SIG-M5 (cell line): ENCODE measurements around the gene PTPN2.
"Not testable (repeated sequence)": the region's sequence is repeated elsewhere in the genome, so short reads cannot be mapped to it uniquely, and the experiment has no call there.

Experiments
- DNase-seq: peaks from one replicate; lab custom pipeline; 2025; lab: John Stamatoyannopoulos, UW

The PTPN2 gene

DNA sequence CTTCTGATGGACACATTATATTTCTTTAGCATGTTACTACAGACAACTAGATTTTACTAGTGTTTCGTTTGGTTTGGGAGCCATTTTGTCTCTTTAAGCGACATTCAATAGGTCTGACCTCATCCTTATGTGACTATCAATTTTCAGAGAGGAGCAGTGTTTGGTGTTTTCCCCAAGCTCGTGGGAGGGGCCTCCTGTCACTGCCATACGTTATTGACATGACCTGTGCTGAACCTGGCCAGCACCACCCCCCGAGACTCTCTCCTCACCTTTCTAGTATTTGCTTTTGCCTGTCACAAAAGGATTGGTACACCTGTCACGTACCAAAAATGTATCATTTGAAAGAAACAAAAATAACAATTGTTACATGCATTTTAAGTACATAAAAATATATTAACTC lies 111.9 kb downstream of the PTPN2 start:
- no peak for DNase-seq

DNA sequence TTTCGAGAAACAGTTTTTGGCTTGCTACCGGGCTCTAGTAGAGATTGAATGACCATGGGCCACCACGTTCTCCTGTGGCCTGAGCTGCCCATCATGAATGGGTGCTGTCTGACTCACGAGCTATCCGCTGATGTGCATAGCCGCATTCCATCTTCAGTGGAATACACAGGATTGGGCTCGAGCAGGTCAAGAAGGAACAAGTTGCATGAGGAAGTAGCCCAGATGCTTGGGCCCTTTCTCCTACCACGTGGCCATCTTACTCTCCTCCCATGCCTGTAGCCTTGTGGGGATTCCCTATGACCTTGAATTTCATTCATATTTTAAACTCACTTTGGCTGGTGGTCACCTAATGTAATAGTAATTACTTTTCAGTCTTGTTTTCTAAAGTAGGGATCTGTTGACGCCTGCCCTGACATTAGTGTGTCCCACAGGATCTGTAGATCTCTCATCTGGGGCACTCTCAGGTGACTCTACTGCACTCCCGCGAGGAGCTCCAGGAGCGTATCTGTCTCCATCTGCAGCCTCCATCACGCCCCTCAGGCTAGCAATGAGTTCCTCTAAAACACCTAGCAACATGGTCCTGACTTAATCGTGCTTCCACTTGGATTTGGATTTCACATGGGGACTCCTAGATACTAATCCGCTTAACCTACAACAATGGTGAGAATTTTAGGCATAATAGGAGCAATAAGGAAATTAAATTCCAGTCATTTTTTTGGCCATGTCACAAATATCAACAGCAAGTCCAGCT lies 113.4 kb downstream of the PTPN2 start:
- DNase-seq: no peak

DNA sequence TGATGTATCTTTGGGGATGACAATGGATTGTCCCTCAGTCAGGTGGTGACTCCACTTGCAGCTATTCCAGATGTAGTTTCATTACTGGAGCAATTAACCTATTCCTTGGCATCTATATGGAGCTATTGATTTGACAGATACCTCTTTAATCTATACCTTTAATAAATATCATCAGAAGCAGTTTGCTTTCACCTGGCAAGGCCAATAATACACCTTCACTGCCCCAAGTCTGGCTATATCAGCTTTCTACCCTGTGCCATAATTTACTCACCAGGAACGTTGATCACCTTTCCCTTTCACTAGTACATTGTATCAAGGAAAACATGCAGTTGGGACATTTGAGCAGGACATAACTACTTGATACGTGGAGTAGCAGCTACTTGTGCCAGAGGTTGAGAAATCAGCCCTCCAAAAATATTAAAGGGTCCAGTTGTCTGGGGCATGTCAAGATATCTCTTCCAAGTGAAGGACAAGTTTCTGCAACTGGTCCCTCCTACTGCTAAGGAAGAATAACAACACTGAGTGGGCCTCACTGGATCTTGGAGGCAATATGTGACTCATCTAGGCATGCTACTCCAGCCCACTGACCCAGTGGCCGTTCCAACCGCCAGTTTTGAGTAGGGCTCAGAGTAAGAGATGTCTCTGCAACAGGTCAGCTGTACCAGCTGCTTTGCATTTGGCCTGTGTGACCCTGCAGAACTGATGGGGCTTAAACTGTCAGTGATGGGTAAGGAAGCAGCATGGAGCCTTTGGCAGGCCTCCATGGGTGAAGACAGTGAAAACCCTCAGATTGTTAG lies 114.2 kb downstream of the PTPN2 start:
- no peak for DNase-seq

DNA sequence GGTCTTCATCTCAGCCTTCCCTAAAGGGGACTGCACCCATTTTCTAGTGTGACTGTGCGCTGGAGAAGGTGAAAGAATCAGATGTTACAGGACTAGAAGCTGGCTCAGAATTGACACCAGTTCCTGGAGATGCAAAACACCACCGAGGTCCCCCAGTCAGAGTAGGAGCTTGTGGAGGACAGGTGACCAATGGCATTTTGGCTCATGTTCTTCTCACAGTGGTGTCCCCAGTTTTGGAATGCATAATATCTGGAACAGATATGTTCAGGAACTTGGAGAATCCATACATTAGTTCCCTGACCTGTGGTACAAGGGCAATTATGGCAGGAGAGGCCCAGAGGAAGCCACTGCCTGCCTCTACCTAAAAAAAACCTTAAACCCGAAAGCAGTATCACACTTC lies 114.9 kb downstream of the PTPN2 start:
- DNase-seq: no peak

DNA sequence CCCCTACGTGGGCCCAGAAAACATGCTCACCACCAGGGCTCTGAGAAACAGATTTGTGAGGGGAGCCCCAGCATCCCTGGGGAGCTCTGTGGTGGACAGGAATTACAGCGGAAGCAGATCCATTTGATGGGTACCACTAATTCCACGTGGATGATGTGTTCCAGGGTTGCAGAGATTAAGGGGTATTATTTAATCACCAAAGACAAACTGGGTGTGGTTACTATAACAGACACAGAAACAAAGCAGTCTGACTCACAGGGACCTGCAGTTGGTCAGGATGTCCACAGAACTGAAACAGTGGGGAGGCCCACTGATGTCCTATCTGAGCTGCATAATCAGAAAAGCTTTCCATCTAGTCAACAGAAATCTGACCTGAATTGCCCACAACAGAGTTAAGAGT lies 115.4 kb downstream of the PTPN2 start:
- DNase-seq: no peak

DNA sequence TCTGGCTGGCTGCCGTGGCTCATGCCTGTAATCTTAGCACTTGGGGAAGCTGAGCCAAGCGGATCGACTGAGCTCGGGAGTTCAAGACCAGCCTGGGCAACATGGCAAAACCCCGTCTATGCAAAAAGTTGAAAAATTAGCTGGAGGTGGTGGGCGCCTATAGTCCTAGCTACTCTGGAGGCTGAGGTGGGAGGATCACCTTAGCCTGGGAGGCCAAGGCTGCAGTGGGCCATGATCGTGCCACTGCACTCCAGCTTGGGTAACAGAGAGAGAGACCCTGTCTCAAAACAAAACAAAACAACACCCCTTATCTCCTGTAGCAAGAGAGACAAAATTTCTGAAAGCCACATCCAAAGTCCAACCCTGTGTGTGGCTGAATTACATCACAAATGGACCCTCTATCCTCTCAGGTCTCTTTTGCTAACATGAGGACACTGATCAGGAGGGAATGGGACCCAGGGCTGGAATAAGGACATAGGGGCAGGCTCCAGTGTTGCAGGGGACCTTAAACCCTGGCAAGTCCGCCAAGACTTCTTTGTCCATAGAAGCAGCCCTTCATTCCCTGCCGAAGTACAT lies 116.4 kb downstream of the PTPN2 start:
- no peak for DNase-seq

DNA sequence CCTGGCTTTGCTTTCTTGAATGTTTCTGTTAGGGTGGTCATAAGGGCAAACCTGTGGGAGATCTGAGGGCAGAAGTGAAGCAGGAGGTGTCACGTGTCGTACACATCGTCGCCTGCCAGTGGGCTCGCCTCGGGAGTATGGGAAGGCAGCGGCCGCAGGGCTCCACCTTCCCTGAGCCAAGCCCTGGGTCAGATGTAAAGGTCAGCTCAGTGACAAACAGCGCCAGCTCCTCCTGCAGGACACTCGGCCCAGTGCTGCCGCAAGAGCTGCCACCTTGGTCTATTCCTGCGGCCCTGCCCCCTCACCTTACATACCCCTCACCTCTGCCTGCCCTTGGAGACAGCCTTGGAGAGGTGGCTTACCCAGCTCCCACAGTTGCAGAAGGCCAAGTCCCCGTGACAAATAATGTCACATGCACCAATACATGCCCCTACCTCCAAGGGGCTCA lies 117.0 kb downstream of the PTPN2 start:
- no peak for DNase-seq

DNA sequence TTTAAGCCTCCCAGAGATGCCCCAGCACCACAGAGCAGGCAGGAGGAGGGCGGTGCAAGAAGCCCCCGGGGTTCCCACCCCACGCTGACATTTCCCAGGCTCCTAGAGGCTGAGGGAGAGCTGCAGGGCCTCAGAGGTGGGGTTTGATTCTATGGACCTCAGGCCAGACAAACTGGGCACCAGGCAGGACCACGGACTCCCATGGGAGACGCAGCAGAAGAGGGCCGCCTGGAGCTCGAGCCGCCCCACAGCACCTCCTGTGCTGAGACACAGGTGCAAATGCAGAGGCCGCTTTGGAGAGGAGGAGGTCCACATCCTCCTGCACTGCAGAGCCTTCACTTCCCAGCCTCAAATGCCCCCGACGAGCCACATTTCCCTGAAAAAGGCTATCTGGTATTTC lies 118.5 kb downstream of the PTPN2 start:
- DNase-seq: no peak

DNA sequence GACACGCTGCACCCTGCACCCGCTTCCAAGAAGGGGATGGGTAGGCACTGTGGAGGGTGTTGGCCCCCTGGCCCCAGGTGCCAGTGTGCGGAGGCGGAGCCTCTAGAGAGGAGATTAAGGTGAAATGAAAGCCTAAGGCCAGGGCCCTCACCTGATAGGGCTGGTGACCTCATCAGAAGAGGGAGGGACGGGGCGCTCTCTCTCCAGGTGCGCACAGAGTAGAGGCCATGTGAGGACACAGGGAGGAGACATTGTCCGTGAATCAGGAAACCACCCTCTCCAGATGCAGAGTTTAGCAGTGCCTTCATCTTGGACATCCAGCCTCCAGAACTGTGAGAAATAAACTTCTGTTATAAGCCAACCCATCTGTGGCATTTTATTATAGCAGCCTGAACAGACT lies 118.9 kb downstream of the PTPN2 start:
- no peak for DNase-seq

DNA sequence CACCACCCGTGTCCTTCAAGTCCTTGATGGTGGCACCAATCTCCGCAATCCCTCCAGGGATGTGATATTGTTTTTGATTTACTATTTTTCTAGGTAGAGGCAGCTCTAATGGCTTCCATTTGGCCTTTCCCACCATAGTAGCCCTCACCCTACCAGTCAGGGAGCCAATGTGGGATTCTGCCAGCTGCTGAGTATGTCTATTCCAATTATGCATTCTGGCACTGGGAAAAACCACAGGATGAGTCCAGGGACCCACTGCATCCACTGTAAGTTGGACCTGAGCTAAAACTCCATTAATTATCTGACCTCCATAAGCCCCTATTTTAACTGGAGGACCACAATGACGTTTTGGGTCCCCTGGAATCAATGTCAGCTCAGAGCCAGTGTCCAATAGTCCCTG lies 125.5 kb downstream of the PTPN2 start:
- not testable (repeated sequence) for DNase-seq

DNA sequence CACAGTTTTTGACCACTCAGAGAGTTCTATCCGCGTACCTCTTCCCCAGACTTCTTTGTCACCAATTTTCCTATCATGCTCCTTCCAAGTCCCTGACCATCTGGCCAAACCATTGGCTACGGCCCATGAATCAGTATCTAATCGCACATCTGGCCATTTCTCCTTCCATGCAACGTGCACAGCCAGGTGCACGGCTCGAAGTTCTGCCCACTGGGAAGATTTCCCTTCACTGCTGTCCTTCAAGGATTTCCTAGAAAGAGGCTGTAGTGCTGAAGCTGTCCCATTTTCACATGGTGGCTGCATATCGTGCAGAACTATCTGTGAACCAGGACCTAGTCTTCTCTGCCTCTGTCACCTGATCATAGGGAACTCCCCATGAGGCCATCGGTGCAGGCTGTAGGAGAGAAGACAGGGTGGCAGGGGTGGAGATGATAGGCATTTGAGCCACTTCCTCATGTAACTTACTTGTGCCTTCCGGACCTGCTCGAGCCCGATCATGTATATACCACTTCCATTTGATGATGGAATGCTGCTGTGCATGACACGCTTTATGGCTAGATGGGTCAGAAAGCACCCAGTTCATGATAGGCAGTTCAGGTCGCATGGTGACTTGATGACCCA lies 127.3 kb downstream of the PTPN2 start:
- DNase-seq: not testable (repeated sequence)

DNA sequence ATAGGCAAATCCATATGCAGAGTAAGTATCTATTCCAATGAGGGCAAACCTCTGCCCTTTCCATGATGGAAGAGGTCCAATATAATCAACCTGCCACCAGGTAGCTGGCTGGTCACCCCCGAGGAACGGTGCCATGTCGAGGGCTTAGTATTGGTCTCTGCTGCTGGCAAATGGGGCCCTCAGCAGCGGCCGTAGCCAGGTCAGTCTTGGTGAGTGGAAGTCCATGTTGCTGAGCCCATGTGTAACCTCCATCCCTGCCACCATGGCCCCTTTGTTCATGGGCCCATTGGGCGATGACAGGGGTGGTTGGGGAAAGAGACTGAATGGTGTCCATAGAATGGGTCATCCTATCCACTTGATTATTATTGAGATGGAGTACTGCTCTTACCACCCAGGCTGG lies 128.4 kb downstream of the PTPN2 start:
- not testable (repeated sequence) for DNase-seq

DNA sequence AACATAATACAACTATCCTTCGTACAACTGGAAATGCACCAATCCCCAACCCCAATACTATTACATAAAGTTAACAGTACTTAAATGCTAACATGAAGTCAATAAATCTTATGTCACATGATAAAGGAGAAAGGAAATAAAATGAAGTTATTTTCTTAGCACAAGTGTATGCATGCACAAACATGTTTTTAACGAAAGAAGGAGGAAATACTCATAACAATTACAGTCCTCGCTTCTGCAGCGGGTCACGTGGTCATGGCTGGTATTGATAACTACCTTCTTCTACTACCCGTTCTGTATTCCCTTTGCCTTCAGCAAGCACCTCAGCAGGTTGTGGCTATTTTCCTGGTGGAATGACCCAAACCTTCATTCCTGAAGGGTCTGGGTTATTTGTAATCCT lies 129.5 kb downstream of the PTPN2 start:
- no peak for DNase-seq

DNA sequence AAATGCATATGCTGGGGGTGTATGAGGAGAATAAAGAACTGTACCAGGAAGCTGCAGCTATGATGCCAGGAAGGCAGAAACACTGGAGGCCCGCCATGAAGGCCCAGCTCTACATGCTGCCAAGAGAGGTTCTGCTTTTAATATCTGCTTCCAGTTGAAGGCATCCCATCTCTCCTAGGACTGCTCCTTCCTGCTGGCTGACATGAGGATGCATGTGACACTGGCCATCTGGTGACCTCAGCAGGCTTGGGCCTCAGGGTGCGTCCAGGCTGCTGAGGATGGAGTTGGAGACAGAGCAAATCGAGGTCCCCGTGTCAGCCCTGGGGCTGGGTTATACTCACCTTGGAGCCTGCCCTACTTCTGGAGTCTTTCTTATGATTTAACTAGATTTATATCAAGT lies 132.1 kb downstream of the PTPN2 start:
- DNase-seq: no peak

DNA sequence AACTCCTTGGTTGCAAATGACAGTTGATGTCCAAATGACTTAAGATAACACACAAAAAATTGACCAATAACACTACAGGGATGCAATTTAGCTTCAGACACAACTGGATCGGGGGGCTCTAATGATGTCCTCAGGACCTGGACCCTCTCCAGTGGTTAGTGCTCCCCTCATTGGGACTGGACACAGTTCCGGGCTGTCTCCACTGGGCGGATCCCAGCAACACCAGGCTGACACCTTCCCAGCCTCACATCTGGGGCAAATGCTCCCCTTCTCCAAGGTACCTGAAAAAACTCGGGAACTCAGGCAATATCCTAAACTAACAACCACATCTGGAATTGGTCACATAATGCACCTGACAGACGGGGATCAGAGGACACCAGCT lies 132.5 kb downstream of the PTPN2 start:
- no peak for DNase-seq

DNA sequence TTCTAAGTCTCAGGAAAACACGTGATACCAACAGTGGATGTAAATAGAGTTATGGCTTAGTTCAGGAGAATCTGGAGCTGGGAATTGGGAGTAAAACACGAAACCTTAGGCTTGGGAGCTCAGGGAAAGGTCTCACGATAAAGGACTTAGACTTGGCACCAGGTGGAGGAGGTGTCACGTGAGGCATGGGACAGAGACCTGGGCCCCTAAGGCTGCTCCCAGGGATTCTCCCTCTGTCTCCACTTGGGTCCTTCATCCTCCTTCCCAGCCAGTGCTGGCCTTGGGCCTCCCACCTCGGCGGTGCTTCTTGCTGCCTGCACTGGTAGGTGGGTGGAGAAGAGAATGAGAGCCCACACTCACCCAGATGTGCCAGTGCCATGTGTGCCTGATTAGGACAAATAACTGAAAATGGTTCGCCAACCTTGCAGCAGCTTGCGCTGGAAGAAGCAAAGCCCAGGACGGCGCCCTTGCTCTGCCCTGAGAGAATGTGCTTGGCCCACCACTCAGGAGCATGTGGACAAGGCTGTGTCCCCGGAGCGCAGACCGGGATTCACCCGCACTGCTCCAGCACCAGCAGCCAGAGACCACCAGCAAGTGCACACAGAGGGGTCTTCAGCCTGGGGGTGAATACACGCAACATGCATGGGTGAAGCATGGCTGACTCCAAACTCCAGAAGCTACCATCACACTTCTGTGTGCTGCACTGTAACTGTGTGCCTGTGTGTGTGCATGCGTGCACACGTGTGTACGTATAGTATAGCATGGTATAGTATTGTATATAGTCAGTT lies 133.1 kb downstream of the PTPN2 start:
- no peak for DNase-seq

DNA sequence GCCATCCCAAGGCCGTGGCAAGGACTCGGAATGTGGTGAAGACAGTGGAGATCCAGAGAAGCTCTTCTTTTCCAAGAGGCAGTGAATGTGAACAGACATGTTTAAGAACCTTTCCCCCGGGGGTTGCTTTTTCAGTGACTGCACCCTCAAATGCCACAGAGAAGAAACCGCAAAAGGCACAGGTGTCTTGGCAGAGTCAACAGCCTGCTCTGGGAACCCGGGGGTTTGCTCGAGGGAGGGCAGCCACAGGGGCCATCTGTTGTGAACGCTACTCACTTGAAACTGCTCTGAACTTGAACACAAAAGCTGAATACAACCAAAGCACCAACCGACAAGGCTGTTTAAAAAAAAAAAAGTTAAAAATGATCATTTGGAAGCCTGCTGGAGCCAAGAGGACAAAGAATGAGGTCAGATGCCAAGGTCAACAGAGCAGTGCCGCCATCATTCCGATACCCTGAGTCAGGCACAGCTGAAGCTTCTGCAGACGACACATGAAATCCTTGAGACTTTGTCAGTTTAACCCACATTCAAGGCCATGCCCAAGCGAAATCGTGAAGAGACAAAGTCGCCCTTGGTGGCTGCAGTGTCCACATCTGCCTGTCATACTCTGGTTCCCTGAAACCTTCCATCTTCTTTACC lies 133.8 kb downstream of the PTPN2 start:
- no peak for DNase-seq

DNA sequence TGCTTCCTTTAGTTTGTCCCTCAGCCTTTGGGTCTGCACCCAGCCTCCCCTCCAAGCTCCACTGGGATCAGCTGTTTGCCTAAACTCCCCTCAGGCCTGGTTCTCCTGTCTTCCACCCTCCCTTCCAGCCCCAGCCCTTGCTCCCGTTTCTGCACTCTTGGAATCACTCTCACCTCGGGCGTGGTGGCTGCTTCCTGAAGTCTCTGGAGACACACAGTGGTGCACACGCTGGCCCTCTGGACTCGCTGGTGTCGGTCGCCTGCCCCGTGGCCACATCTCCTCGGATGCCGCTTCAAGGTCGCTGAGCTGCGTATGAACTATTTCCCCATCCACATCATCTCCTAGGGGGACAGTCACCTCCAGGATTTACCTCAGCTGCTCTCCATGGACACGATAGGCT lies 134.9 kb downstream of the PTPN2 start:
- DNase-seq: no peak

DNA sequence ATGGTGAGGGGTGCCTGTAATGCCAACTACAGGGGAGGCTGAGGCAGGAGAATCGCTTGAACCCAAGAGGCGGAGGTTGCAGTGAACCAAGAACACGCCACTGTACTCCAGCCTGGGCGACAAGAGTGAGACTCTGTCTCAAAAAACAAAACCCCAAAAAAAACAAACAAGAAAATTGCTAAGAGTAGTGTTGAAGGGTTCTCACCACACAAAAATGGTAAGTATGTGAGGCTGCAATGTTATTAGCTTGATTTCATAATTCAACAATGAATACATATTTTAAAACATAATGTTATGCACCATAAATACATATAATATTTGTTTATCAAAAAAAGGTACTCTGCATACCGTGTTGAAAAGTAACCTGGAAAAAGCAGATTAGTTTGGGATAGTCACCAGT lies 135.4 kb downstream of the PTPN2 start:
- DNase-seq: no peak

DNA sequence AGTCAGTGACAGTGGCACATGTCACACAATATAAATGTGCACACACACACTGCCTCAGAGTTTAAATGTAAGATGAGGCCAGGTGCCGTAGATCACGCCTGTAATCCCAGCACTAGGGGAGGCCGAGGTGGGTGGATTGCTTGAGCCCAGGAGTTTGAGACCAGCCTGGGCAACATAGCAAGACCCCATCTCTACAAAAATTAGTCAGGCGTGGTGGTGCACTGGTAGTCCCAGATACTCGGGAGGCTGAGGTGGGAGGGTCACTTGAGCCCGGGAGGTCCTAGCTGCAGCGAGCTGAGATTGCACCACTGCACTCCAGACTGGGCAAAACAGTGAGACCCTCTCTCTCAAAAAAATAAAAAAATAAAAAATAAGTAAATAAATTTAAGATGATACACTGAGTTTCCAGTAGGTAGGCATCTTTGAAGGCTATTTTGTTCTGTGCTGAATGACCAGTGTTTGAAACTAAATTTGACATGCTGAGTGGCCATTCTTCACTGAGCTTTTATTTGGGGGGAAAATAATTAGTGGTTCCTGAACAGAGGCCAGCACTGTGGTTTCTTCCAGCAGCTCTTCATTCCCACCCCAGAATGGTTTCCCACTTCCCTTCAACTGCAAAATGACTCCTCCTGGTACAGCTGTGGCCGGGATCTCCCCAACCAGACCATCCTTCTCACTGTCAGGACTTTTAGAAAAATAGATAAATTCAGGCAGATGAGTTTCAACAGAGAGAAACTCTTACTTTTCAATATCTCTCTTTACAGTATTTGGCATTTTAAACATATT lies 136.3 kb downstream of the PTPN2 start:
- no peak for DNase-seq
